HEK293T (cell line): ENCODE data around the gene KCNMA1.

Experiments used
- ARNT ChIP-seq: fragments of 450-650 bp; IDR thresholded peaks from 2 replicates; pipeline ENCODE4 v1.6.1; 2017; ENCODE audit warnings: mild to moderate bottlenecking
- FOXM1 ChIP-seq: fragments of 450-650 bp; IDR thresholded peaks from 2 replicates; pipeline ENCODE4 v1.6.1; 2017; ENCODE audit warnings: mild to moderate bottlenecking, borderline replicate concordance
- L3MBTL2 ChIP-seq: fragments of 450-650 bp; conservative IDR thresholded peaks from 2 replicates; pipeline ENCODE4 v1.6.1; 2016; ENCODE audit warnings: mild to moderate bottlenecking
- PKNOX1 ChIP-seq: fragments of 450-650 bp; IDR thresholded peaks from 2 replicates; pipeline ENCODE4 v1.6.1; 2016
- SUZ12 ChIP-seq: fragments of 450-650 bp; IDR thresholded peaks from 2 replicates; pipeline ENCODE4 v1.6.1; 2016; ENCODE audit warnings: mild to moderate bottlenecking
- TARDBP ChIP-seq: fragments of 450-650 bp; IDR thresholded peaks from 2 replicates; pipeline ENCODE4 v1.6.1; 2016

DNA sequence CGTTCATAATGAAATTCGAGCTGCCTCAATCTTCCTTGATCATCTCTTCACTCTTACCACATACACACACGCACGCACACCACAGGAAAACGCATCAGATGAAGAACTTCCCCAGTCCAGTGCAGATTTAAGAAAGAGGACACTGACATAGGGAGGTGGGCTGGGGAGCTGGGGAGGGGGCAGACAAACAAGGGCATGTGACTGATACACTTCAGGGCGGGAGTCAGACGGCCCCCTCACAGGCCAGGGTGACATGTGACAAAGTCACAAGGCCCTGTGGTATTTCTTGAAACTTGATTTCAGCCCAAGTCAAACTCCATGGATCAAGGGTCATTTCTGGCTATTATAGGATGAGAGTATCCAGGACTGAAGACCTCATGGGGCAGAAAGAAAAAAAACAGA lies 82.6 kb downstream of the KCNMA1 start:
- TF ChIP-seq FOXM1 (no peak), L3MBTL2 (no peak), ARNT (no peak), TARDBP (no peak), SUZ12 (no peak), PKNOX1 (no peak)
